ENCODE measurements around the gene REEP2. TPM values are rescaled to one million over a fixed set of nuclear protein-coding genes. Genes with fewer than 3 reads are reported as not detected.

The REEP2 gene
- polyA plus RNA-seq, 3 donors = 1.4 to 8.2 (median 2.0) TPM

- 77 to 85% (median 82%) methylated on average over 15 to 18 of the region's 18 CpGs for WGBS, 3 donors
- H3K27ac ChIP-seq (ENCODE audit: low read depth, low read length) = no peak overlapping the region
Measured at GRCh38 chr5:138445547-138446271, 6.9 kb downstream of the REEP2 start.

DNA sequence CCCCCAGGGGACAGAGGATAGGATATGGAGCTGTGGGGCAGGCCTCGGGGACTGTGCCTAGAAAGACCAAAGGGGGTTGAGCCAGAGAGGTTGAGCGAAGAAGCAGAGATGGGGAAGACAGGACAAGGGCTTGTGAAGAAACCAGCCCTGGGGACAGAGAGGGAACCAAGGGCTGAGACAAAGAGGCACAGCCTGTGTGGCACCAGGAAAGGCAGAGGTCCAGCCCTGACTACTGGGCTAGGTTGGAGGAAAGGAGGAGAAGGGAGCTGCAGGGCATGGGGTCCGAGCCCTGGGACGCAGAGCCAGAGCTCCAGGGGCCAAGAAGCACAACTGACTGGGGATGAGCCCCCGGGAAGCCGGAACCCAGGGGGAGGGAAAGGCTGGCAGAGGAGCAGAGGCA, 9.2 kb downstream of the REEP2 start:
- no peak overlapping the region for H3K27ac ChIP-seq (ENCODE audit: low read depth, low read length)
- 86 to 92% (median 89%) methylated on average over 6 of the region's 6 CpGs for WGBS, 3 donors

DNA sequence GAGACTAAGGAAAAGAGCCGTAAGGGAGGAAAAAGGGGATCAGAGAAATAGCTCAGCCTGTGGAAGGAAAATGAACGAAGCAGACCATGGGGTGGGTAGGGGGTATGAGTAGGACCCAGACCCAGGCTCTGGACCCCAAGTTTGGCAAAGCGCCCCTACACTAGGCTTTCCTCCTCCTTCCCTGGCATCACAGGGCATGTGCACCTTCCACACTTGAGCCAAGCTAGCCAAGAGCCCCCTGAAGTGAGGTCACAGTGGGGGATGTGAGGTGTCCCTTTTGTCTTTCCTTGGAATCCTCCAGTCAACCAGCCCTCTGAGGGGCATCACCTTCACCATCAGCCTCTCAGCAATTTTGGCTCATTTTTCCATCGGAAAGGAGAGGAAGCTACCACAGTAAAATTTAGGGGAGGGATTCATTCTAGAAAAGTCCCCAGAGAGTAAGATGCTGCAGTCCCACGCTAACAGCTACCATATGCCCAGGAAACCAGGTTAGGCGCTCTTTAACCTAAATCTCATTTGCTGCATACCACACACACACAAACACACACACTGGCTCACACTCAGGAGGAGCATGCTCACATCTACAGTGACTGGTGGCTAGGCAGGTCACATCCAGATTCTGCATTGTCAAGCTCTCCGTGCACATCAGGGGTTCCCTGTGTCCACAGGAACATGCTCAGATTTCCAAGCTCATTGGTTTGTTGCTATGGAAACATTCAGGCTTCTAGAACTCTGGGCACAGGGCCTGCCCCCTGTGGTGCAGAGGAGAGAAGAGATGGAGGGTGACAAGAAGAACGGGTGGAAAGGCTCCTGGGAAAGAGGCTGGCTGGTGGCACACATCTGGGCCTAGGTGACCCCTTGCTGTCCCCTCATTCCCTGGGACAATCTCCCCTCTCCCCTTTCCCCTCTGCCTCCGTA, 9.9 kb downstream of the REEP2 start:
- no peak overlapping the region for H3K27ac ChIP-seq (ENCODE audit: low read depth, low read length)
- WGBS, 3 donors = 75 to 79% (median 76%) methylated on average over 8 to 9 of the region's 9 CpGs

GRCh38 chr5:138449501-138450239, 10.8 kb downstream of the REEP2 start:
- H3K27ac ChIP-seq (ENCODE audit: low read depth, low read length) = no peak overlapping the region
- WGBS, 3 donors = 15 to 19% (median 18%) methylated on average over 21 to 22 of the region's 22 CpGs

- 92 to 95% (median 94%) methylated on average over 5 of the region's 5 CpGs for WGBS, 3 donors
- H3K27ac ChIP-seq (ENCODE audit: low read depth, low read length) = no peak overlapping the region
Measured at GRCh38 chr5:138450971-138451370, 12.1 kb downstream of the REEP2 start.

GRCh38 chr5:138452720-138453119, 13.9 kb downstream of the REEP2 start:
- 94 to 100% (median 96%) methylated on average over 6 of the region's 6 CpGs for WGBS, 3 donors
- no peak overlapping the region for H3K27ac ChIP-seq (ENCODE audit: low read depth, low read length)

DNA sequence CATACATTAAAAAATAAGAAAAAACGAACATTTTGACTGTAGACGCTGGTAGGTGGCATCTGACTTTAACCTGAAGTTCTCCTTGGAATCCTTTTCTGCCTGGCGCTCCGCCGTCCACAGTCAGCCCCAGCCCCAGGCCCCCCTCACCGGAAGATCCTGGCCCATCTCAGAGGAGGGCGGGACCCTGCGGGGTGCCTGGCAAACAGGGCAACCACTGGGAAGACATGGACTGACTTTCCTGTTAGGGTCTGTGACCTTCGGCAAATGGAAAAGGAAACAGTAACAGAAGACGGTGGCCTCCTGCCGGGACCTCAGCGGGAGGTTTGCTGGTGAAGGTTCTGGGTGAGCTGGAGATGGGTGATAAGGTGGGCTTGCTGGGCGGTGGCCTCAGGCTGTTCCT, 14.7 kb downstream of the REEP2 start:
- H3K27ac ChIP-seq (ENCODE audit: low read depth, low read length) = no peak overlapping the region
- WGBS, 3 donors = 85 to 93% (median 89%) methylated on average over 13 of the region's 13 CpGs

DNA sequence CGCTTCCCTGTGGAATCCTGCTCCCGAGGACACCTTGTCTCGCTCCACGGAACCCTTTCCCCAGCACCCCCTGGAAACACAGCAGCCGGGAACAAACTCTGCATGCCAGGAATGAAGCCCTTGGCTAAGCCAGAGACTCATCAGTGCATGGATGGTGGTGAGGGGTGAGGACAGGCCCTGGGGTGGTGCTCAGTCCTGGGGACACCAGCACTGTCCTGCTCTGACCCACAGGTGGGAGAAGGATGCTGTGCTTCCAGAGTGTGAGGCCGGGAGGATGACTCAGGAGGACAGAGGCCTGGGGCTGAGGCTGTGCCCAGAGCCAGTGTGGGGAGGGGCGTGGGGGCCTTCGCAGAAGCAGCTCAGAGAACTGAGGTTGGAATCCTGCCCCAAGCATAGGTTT, 15.3 kb downstream of the REEP2 start:
- H3K27ac ChIP-seq (ENCODE audit: low read depth, low read length) = no peak overlapping the region
- 82 to 93% (median 89%) methylated on average over 8 of the region's 8 CpGs for WGBS, 3 donors

GRCh38 chr5:138455232-138455930, 16.5 kb downstream of the REEP2 start:
- H3K27ac ChIP-seq (ENCODE audit: low read depth, low read length) = no peak overlapping the region
- 80 to 89% (median 87%) methylated on average over 11 of the region's 11 CpGs for WGBS, 3 donors

DNA sequence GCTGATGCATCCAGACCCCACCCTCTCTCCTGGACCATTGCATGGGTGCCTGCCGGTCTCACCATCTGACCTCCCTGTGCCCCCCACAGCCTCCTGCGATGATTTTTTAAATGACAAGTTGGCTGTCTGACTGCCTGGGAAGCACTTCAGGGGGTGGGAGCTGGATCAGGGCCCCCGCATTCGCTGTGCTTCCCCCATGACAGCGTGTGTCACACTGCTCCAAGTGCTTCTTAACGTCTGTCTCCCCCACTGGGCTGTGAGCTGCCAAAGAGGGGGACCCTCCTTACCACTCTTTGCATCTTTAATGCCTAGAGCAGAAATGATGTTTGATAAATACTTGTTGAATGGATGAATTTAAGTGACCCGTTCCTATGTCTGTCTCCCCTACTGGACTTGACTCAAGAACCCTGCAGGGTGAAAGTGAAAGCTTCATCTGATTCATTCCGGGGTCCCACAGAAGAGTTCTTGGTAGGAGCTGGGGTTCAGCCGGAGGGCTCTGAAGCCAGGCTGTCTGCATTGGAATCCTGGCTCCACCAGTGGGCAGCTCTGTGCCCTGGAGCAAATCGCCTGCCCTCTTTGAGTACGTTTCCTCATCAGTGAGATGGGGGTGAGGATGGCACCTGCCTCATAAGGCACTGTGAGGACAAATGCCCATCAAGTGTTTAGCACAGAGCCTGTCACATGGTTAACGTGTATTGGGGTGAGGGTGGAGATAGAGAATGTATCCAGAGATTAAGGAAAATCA, 18.8 kb downstream of the REEP2 start:
- WGBS, 3 donors = 71 to 80% (median 77%) methylated on average over 12 of the region's 12 CpGs
- H3K27ac ChIP-seq (ENCODE audit: low read depth, low read length) = no peak overlapping the region

DNA sequence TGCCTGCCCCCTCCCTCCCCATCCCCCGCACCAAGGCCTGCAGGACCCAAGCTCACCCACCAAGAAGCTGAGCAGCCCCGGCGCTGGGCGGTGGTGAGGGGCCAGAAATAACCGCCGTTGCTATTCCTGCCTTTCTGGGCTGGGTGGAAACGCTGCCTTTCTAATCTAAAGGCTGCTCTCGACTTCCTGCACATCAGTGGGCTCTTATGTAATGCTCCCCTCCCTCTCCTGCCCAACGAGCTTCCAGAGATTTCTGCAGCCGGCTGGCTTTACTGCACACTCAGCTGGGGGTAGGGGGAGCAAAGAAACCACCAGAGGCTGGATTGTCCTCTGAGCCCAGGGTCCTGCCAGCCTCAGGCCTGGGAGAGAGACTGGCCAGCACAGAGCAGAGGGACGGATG, 19.5 kb downstream of the REEP2 start:
- no peak overlapping the region for H3K27ac ChIP-seq (ENCODE audit: low read depth, low read length)
- WGBS, 3 donors = 26 to 43% (median 28%) methylated on average over 11 of the region's 11 CpGs

DNA sequence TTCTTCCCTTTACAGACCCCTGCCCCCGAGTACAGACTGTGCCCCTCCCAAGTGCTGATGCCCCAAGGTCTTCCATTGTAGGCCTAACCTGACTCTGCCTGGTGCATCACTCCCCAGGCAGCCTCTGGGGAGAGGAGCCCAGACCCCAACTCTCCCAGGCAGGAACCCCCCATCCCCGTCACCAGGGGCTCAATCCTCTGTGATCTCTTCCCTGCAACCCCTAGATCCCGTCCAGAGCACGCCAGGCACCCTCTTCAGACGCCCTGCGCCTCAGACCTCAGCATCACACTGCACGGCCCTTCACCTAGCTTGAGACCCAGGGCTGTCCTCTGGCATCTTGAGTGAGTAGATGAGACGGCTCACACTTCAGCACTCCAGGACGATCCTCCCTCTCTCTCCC, 20.0 kb downstream of the REEP2 start:
- H3K27ac ChIP-seq (ENCODE audit: low read depth, low read length) = no peak overlapping the region
- 77 to 84% (median 83%) methylated on average over 9 of the region's 9 CpGs for WGBS, 3 donors

DNA sequence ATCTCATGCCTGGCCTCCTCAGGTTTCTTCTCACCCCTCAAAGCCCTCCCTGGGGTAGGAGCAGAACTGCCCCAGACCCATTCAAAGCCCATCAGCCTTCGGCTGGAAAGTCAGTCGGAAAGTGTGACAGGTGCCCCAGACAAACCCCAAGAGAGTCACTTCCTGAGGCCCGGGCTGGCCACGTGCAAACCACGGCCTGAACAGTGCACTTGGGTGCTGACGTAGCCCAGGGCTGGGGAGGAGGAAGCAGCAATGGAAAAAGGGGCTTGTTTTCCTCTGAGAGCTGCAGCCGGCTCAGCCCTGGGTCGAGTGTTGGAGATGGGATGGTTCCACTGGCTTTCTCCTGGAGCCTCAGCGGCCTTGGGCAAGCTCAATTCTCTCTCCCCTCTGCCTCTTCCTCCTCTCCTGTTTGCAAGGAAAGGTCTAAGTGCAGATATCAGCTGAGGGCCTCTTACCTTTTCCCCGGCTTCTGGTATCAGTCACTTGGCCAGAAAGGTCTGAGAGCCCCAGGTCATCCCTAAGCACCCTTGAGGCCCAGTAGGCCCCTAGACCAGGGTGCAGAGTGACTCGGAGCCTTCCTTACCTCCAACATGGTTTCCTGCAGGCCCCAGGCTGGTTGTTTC, 20.6 kb downstream of the REEP2 start:
- H3K27ac ChIP-seq (ENCODE audit: low read depth, low read length) = no peak overlapping the region
- 57 to 85% (median 66%) methylated on average over 11 of the region's 11 CpGs for WGBS, 3 donors

DNA sequence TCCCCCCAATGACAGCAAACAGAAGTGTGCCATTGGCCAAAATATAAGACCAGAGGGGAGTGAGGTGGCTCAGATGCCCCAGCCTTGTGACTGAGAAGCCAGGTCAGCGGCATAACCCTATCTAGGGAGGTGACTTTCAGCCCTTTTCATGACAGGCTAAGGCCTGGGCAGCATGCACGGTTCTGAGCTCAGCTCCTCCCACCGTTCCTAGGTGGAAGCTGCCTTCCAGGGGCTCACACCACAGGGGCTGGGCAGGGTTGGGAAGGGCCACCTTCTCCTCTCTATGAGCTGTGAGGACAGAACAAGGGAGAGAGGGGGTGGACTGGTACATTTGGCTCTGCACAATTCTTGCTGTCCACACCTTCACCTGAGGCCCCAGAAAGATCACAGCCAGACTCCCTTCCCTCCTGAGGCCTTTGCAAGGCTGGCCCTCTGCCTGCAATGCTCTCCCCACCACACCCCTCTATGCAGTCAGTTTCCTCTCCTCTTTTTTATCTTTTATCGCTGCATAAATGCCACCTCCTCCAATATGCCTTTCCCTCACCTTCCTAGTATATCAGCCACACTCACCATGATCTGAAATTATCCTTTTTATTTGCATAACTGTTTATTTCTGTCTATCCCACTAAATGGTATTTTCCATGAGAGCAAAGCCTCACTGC, 21.3 kb downstream of the REEP2 start:
- H3K27ac ChIP-seq (ENCODE audit: low read depth, low read length) = no peak overlapping the region
- 75 to 80% (median 77%) methylated on average over 4 of the region's 4 CpGs for WGBS, 3 donors

DNA sequence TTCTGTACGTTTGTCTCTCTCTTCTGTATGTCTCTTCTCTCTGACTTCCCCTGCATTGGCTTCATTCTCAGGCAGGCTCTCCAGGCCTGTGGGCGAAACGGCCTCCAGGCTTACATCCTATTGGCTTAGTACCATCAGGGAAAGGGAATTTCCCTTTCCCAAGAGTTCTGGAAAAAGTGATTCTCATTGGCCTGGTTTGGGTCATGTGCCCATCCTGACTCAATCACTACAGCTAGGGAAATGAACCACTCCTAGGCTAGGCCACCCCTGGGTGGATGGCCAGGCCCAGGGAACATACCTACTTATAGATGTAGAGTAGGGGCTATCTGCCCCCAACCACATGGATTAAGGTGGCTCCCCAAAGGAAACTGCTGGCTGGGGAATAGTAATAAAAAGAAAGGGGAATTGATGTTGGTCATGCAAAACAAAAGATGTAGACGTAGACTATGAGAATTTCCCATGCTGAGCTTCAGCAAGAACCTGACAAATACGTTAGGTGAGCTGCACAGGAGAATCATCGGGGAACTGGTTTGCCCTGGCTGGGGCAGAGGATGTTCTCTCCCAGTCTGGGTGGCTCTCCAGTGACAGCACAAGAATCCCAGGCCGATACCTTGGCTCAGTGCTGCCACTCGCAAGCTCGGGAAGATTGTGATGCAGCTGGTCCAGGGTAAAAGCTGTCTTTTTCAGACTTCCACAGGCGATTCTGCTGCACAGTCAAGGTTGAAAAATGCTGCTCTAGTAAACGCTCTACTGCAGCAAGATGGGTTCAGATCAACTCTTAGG, 22.7 kb downstream of the REEP2 start:
- WGBS, 3 donors = 79 to 82% (median 80%) methylated on average over 11 of the region's 11 CpGs
- no peak overlapping the region for H3K27ac ChIP-seq (ENCODE audit: low read depth, low read length)

DNA sequence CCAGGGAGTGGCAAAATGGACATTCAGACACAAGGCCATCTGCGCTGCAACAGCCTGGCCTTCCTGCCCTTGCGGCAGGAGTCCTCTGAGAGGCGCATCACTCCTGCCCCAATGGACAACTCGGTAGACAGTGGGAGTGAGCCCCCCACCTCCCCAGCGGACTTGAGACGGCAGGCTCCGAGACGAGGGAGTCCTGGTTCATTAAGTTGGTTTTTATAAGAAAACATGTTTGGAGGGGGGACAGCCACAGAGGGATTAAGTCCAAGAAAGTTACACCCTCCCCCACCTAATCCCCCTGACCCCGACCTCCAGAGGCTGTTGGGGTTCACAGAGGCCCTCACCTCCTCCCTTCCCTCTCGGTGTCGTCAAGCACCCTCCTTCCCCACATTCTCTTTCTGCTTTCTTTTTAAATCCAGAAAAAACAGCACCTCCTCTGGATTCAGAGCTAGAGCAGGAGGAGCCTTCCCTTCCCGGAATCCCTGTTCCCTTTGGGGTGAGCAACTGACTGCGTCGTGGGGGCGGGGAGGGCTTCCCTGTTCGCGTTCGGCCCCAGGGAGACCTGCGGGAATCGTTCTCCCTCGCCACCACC, 24.7 kb downstream of the REEP2 start:
- peak overlapping the region; percentile 75 for H3K27ac ChIP-seq (ENCODE audit: low read depth, low read length)
- 17 to 20% (median 18%) methylated on average over 21 of the region's 21 CpGs for WGBS, 3 donors

Measured in adipose tissue (tissue), 3 donors.